ENCODE data around the gene EEFSEC.

GRCh38 chr3:128180436-128180835, 27.2 kb downstream of the EEFSEC start:
- TF ChIP-seq CTCF (IDR thresholded peaks at IDR 0.05; ENCODE audit: insufficient read depth, low read length): no peak
- no peak for TF ChIP-seq POLR2AphosphoS5 (IDR thresholded peaks at IDR 0.05; ENCODE audit: low read depth)
- TF ChIP-seq GABPA (IDR thresholded peaks at IDR 0.05; ENCODE audit: low read depth): no peak
- TF ChIP-seq SPI1 (IDR thresholded peaks at IDR 0.05; ENCODE audit: borderline replicate concordance, low read depth): no peak

Measured in HL-60 (cell line).